Measurements from ENCODE around the gene GAS1. TPM values are rescaled to one million over a fixed set of nuclear protein-coding genes. Genes with fewer than 3 reads are reported as not detected.

The GAS1 gene, protein sequence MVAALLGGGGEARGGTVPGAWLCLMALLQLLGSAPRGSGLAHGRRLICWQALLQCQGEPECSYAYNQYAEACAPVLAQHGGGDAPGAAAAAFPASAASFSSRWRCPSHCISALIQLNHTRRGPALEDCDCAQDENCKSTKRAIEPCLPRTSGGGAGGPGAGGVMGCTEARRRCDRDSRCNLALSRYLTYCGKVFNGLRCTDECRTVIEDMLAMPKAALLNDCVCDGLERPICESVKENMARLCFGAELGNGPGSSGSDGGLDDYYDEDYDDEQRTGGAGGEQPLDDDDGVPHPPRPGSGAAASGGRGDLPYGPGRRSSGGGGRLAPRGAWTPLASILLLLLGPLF
- 0.22 TPM for polyA plus RNA-seq (2013)

GRCh38 chr9:86947146-86948073, at the start of gene GAS1:
Gene GAS1, minus strand, starts transcription at chr9:86947506. Its CDS starts 727 bp downstream, at chr9:86946779.
- Histone ChIP-seq H3K4me1 (ENCODE audit: control extremely low read depth in 1 of 4, control insufficient read depth in 4 of 4, insufficient read depth in 4 of 4, low read length in 3 of 4) (peaks cover 3 to 30% (median 27%) of the 10 kb centered on the region in 4 experiments), H3K9me3 (ENCODE audit: control extremely low read depth in 1 of 5, control insufficient read depth in 4 of 5, insufficient read depth in 2 of 5, low read depth in 1 of 5, low read length in 4 of 5) (peaks cover 0 to 6% (median 2%) of the 10 kb centered on the region in 5 experiments), H3K27ac (ENCODE audit: insufficient read depth in 1 of 2, low read depth in 1 of 2, low read length in 2 of 2, poor library complexity in 1 of 2, severe bottlenecking in 2 of 2) (no peak within 1 kb of the TSS), H3K4me3 (ENCODE audit: control insufficient read depth in 1 of 7, extremely low read depth in 1 of 7, insufficient read depth in 4 of 7, low read depth in 2 of 7, low read length in 6 of 7) (peak within 1 kb of the TSS; percentile 69 to 91 (median 75)), H3K36me3 (ENCODE audit: control insufficient read depth in 4 of 4, insufficient read depth in 4 of 4, low read length in 3 of 4) (no peaks in the 10 kb centered on the region), H3K27me3 (replicated peaks in 2 of 5; ENCODE audit: control insufficient read depth in 4 of 5, insufficient read depth in 5 of 5, low read length in 4 of 5) (peaks cover 14 to 36% (median 22%) of the 10 kb centered on the region in 5 experiments)
- CTCF ChIA-PET = no interaction called here
- POLR2A ChIA-PET = no interaction called here
- under 1% methylated on average over 71 of the region's 89 CpGs for WGBS (ENCODE audit: insufficient coverage)
- DNase-seq = peak; percentile 80 to 92 (median 88)

- POLR2A ChIA-PET = no interaction called here
- CTCF ChIA-PET = no interaction called here
Measured at GRCh38 chr9:86994231-86994630, 46.9 kb upstream of the GAS1 start.

GRCh38 chr9:86993830-86994229, 46.5 kb upstream of the GAS1 start:
- Histone ChIP-seq H3K27me3 (replicated peaks in 2 of 5; ENCODE audit: control insufficient read depth in 4 of 5, insufficient read depth in 5 of 5, low read length in 4 of 5) (peaks cover 0 to 12% (median 0%) of the 10 kb centered on the region in 5 experiments), H3K9me3 (ENCODE audit: control extremely low read depth in 1 of 5, control insufficient read depth in 4 of 5, insufficient read depth in 2 of 5, low read depth in 1 of 5, low read length in 4 of 5) (no peaks in the 10 kb centered on the region), H3K27ac (ENCODE audit: insufficient read depth in 1 of 2, low read depth in 1 of 2, low read length in 2 of 2, poor library complexity in 1 of 2, severe bottlenecking in 2 of 2) (no peak overlapping the region), H3K4me1 (ENCODE audit: control extremely low read depth in 1 of 4, control insufficient read depth in 4 of 4, insufficient read depth in 4 of 4, low read length in 3 of 4) (no peaks in the 10 kb centered on the region), H3K4me3 (ENCODE audit: control insufficient read depth in 1 of 7, extremely low read depth in 1 of 7, insufficient read depth in 4 of 7, low read depth in 2 of 7, low read length in 6 of 7) (no peak overlapping the region), H3K36me3 (ENCODE audit: control insufficient read depth in 4 of 4, insufficient read depth in 4 of 4, low read length in 3 of 4) (no peaks in the 10 kb centered on the region)
- POLR2A ChIA-PET = no interaction called here
- no peak for DNase-seq
- CTCF ChIA-PET = no interaction called here

More at GRCh38 chr9:86994231-86994630, 46.9 kb upstream of the GAS1 start:
- Histone ChIP-seq H3K27ac (ENCODE audit: insufficient read depth in 1 of 2, low read depth in 1 of 2, low read length in 2 of 2, poor library complexity in 1 of 2, severe bottlenecking in 2 of 2) (no peak overlapping the region), H3K4me1 (ENCODE audit: control extremely low read depth in 1 of 4, control insufficient read depth in 4 of 4, insufficient read depth in 4 of 4, low read length in 3 of 4) (no peaks in the 10 kb centered on the region), H3K9me3 (ENCODE audit: control extremely low read depth in 1 of 5, control insufficient read depth in 4 of 5, insufficient read depth in 2 of 5, low read depth in 1 of 5, low read length in 4 of 5) (no peaks in the 10 kb centered on the region), H3K27me3 (replicated peaks in 2 of 5; ENCODE audit: control insufficient read depth in 4 of 5, insufficient read depth in 5 of 5, low read length in 4 of 5) (peaks cover 0 to 12% (median 0%) of the 10 kb centered on the region in 5 experiments), H3K36me3 (ENCODE audit: control insufficient read depth in 4 of 4, insufficient read depth in 4 of 4, low read length in 3 of 4) (no peaks in the 10 kb centered on the region), H3K4me3 (ENCODE audit: control insufficient read depth in 1 of 7, extremely low read depth in 1 of 7, insufficient read depth in 4 of 7, low read depth in 2 of 7, low read length in 6 of 7) (no peak overlapping the region)
- WGBS (ENCODE audit: insufficient coverage) = 100% methylated on average over 1 of the region's 1 CpG
- DNase-seq = no peak

- Histone ChIP-seq H3K27ac (ENCODE audit: insufficient read depth in 1 of 2, low read depth in 1 of 2, low read length in 2 of 2, poor library complexity in 1 of 2, severe bottlenecking in 2 of 2) (no peak overlapping the region), H3K4me1 (ENCODE audit: control extremely low read depth in 1 of 4, control insufficient read depth in 4 of 4, insufficient read depth in 4 of 4, low read length in 3 of 4) (no peaks in the 10 kb centered on the region), H3K27me3 (replicated peaks in 2 of 5; ENCODE audit: control insufficient read depth in 4 of 5, insufficient read depth in 5 of 5, low read length in 4 of 5) (peaks cover 0 to 12% (median 0%) of the 10 kb centered on the region in 5 experiments), H3K36me3 (ENCODE audit: control insufficient read depth in 4 of 4, insufficient read depth in 4 of 4, low read length in 3 of 4) (no peaks in the 10 kb centered on the region), H3K4me3 (ENCODE audit: control insufficient read depth in 1 of 7, extremely low read depth in 1 of 7, insufficient read depth in 4 of 7, low read depth in 2 of 7, low read length in 6 of 7) (no peak overlapping the region), H3K9me3 (ENCODE audit: control extremely low read depth in 1 of 5, control insufficient read depth in 4 of 5, insufficient read depth in 2 of 5, low read depth in 1 of 5, low read length in 4 of 5) (peaks cover 0 to 2% (median 0%) of the 10 kb centered on the region in 5 experiments)
- no peak for DNase-seq
- ChIA-PET POLR2A (no interaction called here), CTCF (no interaction called here)
- 100% methylated on average over 2 of the region's 4 CpGs for WGBS (ENCODE audit: insufficient coverage)
Measured at GRCh38 chr9:86991077-86991476, 43.8 kb upstream of the GAS1 start.

DNA sequence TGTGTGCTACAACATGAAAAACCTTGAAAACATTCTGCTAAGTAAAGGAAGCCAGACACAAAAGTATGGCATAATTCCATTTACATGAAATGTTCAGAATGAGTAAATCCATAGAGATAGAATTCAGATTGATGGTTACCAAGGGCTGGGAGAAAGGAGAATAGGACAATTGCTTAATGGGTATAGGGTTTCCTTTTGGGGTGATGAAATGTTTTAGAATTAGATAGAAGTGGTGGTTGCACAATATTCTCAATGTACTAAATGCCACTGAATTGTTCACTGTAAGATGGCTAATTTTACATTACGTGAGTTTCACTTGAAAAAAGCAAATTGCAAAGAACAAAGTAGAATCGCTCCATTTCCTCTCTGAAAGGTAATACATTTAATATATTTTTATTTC, 43.0 kb upstream of the GAS1 start:
- Histone ChIP-seq H3K4me3 (ENCODE audit: control insufficient read depth in 1 of 7, extremely low read depth in 1 of 7, insufficient read depth in 4 of 7, low read depth in 2 of 7, low read length in 6 of 7) (no peak overlapping the region), H3K4me1 (ENCODE audit: control extremely low read depth in 1 of 4, control insufficient read depth in 4 of 4, insufficient read depth in 4 of 4, low read length in 3 of 4) (no peaks in the 10 kb centered on the region), H3K27me3 (replicated peaks in 2 of 5; ENCODE audit: control insufficient read depth in 4 of 5, insufficient read depth in 5 of 5, low read length in 4 of 5) (peaks cover 0 to 9% (median 0%) of the 10 kb centered on the region in 5 experiments), H3K9me3 (ENCODE audit: control extremely low read depth in 1 of 5, control insufficient read depth in 4 of 5, insufficient read depth in 2 of 5, low read depth in 1 of 5, low read length in 4 of 5) (peaks cover 0 to 2% (median 0%) of the 10 kb centered on the region in 5 experiments), H3K36me3 (ENCODE audit: control insufficient read depth in 4 of 4, insufficient read depth in 4 of 4, low read length in 3 of 4) (no peaks in the 10 kb centered on the region), H3K27ac (ENCODE audit: insufficient read depth in 1 of 2, low read depth in 1 of 2, low read length in 2 of 2, poor library complexity in 1 of 2, severe bottlenecking in 2 of 2) (no peak overlapping the region)
- CTCF ChIA-PET = no interaction called here
- no peak for DNase-seq
- WGBS (ENCODE audit: insufficient coverage) = no CpG with 5 or more reads among the region's 2 CpGs
- POLR2A ChIA-PET = no interaction called here

- 100% methylated on average over 2 of the region's 2 CpGs for WGBS (ENCODE audit: insufficient coverage)
- Histone ChIP-seq H3K4me3 (ENCODE audit: control insufficient read depth in 1 of 7, extremely low read depth in 1 of 7, insufficient read depth in 4 of 7, low read depth in 2 of 7, low read length in 6 of 7) (no peak overlapping the region), H3K27ac (ENCODE audit: insufficient read depth in 1 of 2, low read depth in 1 of 2, low read length in 2 of 2, poor library complexity in 1 of 2, severe bottlenecking in 2 of 2) (no peak overlapping the region), H3K27me3 (replicated peaks in 2 of 5; ENCODE audit: control insufficient read depth in 4 of 5, insufficient read depth in 5 of 5, low read length in 4 of 5) (peaks cover 0 to 4% (median 1%) of the 10 kb centered on the region in 5 experiments), H3K9me3 (ENCODE audit: control extremely low read depth in 1 of 5, control insufficient read depth in 4 of 5, insufficient read depth in 2 of 5, low read depth in 1 of 5, low read length in 4 of 5) (peaks cover 0 to 2% (median 0%) of the 10 kb centered on the region in 5 experiments), H3K36me3 (ENCODE audit: control insufficient read depth in 4 of 4, insufficient read depth in 4 of 4, low read length in 3 of 4) (no peaks in the 10 kb centered on the region), H3K4me1 (ENCODE audit: control extremely low read depth in 1 of 4, control insufficient read depth in 4 of 4, insufficient read depth in 4 of 4, low read length in 3 of 4) (no peaks in the 10 kb centered on the region)
- DNase-seq = no peak
- ChIA-PET POLR2A (no interaction called here), CTCF (no interaction called here)
Measured at GRCh38 chr9:86987900-86988299, 40.6 kb upstream of the GAS1 start.

All from common myeloid progenitor, CD34-positive (primary cell).